Psoas muscle (tissue), 8 donors: Measurements from ENCODE around the gene EXO1. TPM values are rescaled to one million over a fixed set of nuclear protein-coding genes. Genes with fewer than 3 reads are reported as not detected.

Experiments
- ATAC-seq, 4 donors: fragments of 200-7000 bp; cut with Tn5 transposase; one replicate each; pipeline ENCODE4 v1.9.1; 2020; ENCODE audit warnings: moderate library complexity in 3 of 4, mild to moderate bottlenecking in 2 of 4
- DNase-seq, 2 donors: peaks; one replicate each; pipeline ENCODE4 v3.0.0-alpha.2; 2020
- H3K27ac ChIP-seq: fragments of 200-600 bp; one replicate; pipeline ENCODE4 v1.8.0; 2022
- H3K27me3 ChIP-seq, 3 donors: fragments of 200-600 bp in 1 of 3; one replicate each; pipeline versions ENCODE4 v1.6.1 to v1.8.0; 2013 to 2022; ENCODE audit warnings: low read length in 2 of 3, mild to moderate bottlenecking in 2 of 3, moderate library complexity in 1 of 3; ENCODE audit not compliant: insufficient read depth in 3 of 3
- H3K36me3 ChIP-seq, 2 donors: fragments of 200-600 bp in 1 of 2; one replicate each; pipeline versions ENCODE4 v1.6.1 to v1.8.0; 2013 to 2022; ENCODE audit warnings: low read depth in 1 of 2, mild to moderate bottlenecking in 1 of 2, moderate library complexity in 1 of 2; ENCODE audit not compliant: insufficient read depth in 1 of 2
- H3K4me1 ChIP-seq: fragments of 200-600 bp; one replicate; pipeline ENCODE4 v1.8.0; 2022
- H3K4me3 ChIP-seq: fragments of 200-600 bp; one replicate; pipeline ENCODE4 v1.8.0; 2022; ENCODE audit warnings: mild to moderate bottlenecking
- H3K9me3 ChIP-seq: fragments of 200-600 bp; one replicate; pipeline ENCODE4 v1.8.0; 2022
- CTCF ChIP-seq: fragments of 200-600 bp; IDR thresholded peaks from one replicate; pipeline ENCODE4 v1.8.0; 2022; ENCODE audit warnings: antibody characterized with exemption
- WGBS, 3 donors: extraction: QIAGEN DNeasy Blood & Tissue Kit; methylation state at CpG; one replicate each; pipeline versions ENCODE4 v1.1.6 to v1.1.7; 2013; 5-methylcytosine and 5-hydroxymethylcytosine counted together
- intact Hi-C, 2 donors: fragments of 100-400 bp; cut with DNase I; formaldehyde crosslinking; loops; one replicate each; pipeline versions ENCODE4 v1.11.0 to v1.14.2; 2022
- polyA plus RNA-seq, 3 donors: library from polyadenylated mRNA; stranded (reverse); fragments of 200-250 nt; gene quantifications; one replicate each; pipeline ENCODE4 v1.2.3, GENCODE V29; 2013
- total RNA-seq, 4 donors: library from RNA; stranded (reverse); fragmentation: NEBNext Ultra II Directional in 2 of 4; extraction: Animal tissue kit (Norgen Biotek cat#: 25700) in 2 of 4; gene quantifications; one replicate each; pipeline versions ENCODE4 v1.2.1 to v1.2.4, GENCODE V29; 2021 to 2023
- donor health status: healthy with polysubstance abuse.
- donor health status: DM: no; HTN: no; CAD: no; lungs with moderate emphysema.
- donor health status: Bipolar disorder and iron deficiency.
- donor health status: healthy.
- donor health status: DM: yes; HTN: yes; CAD: no.
- donor health status: DM: no; HTN: no; CAD: no.
- donor health status: DM: no; HTN: no; CAD: no.
- donor health status: DM: yes; HTN: yes; CAD: no.

EXO1 gene
- total and polyA plus RNA-seq, 7 donors = 0.06 to 0.32 (median 0.17) TPM; not detected in 4

DNA sequence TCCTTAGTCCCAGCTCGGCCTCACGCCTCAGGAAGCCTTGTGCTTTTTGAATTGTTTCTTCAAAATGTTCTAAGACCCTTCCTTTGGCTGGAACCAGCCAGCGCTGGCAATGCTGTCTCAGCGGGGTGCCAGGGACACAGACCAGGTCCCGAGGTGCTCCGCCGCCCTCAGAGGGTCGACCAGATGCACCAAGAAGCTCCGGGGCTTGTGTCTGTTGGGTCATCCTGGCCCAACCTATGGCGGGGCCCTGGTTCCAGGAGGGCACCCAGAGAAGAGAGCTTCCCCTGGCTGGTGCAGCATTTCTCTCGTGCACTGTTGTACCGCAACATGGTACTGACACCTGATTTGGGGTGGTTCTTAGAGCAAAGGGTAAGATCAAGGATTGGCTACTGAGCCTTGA is 69.5 kb downstream of the EXO1 start:
- intact Hi-C loops = no loop called here
- Histone ChIP-seq H3K27ac (no peak overlapping the region), H3K9me3 (no peaks in the 10 kb centered on the region), H3K36me3 (no peaks in the 10 kb centered on the region), H3K4me1 (no peaks in the 10 kb centered on the region), H3K27me3 (no peaks in the 10 kb centered on the region), H3K4me3 (no peak overlapping the region)
- WGBS, 3 donors = 89 to 93% (median 91%) methylated on average over 12 of the region's 12 CpGs
- no peak for TF ChIP-seq CTCF
- ATAC-seq (no peak), DNase-seq (no peak)

GRCh38 chr1:241918879-241919278 is 70.9 kb downstream of the EXO1 start:
- WGBS, 3 donors = 53 to 61% (median 53%) methylated on average over 5 of the region's 5 CpGs
- Histone ChIP-seq H3K36me3 (no peaks in the 10 kb centered on the region), H3K4me1 (no peaks in the 10 kb centered on the region), H3K27me3 (no peaks in the 10 kb centered on the region), H3K4me3 (no peak overlapping the region), H3K27ac (no peak overlapping the region), H3K9me3 (no peaks in the 10 kb centered on the region)
- ATAC-seq = peak in 3 of 4 donors; percentile 45 to 73 (median 52)
- intact Hi-C loops = no loop called here
- DNase-seq = peak; percentile 55 to 60
- no peak for TF ChIP-seq CTCF

GRCh38 chr1:241924080-241924808 is 76.2 kb downstream of the EXO1 start:
- TF ChIP-seq CTCF = no peak
- no peaks in the 10 kb centered on the region for H3K9me3 ChIP-seq
- no peaks in the 10 kb centered on the region for H3K36me3 ChIP-seq
- no peak overlapping the region for H3K27ac ChIP-seq
- 82 to 94% (median 89%) methylated on average over 10 of the region's 10 CpGs for WGBS, 3 donors
- no peak for ATAC-seq
- H3K27me3 ChIP-seq = no peaks in the 10 kb centered on the region
- H3K4me3 ChIP-seq = no peak overlapping the region
- intact Hi-C loops = no loop called here
- no peak for DNase-seq
- H3K4me1 ChIP-seq = no peaks in the 10 kb centered on the region

DNA sequence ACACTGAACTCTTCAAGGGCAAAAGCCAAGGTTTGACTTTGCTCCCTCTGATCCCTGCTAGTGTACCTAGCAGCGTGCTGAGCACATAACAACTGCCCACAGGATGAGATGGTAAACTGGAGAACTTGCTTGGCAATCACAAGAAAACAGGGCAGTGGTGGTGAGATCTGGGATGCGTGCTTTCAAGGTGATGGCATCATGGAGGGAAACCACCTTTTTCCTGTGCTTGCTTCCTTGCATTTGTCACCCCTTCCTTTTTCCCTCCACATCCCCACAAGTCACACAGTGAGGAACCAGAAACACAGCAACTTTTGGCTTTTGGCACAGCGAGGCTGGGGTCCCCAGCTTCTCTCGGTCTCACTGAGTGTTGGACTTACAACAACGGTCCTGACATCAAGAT is 78.1 kb downstream of the EXO1 start:
- WGBS, 3 donors = 67 to 80% (median 74%) methylated on average over 5 of the region's 5 CpGs
- ATAC-seq = no peak
- no peak for TF ChIP-seq CTCF
- no peaks in the 10 kb centered on the region for H3K36me3 ChIP-seq
- no peaks in the 10 kb centered on the region for H3K4me1 ChIP-seq
- H3K9me3 ChIP-seq = no peaks in the 10 kb centered on the region
- intact Hi-C loops = no loop called here
- no peaks in the 10 kb centered on the region for H3K27me3 ChIP-seq
- no peak for DNase-seq
- H3K4me3 ChIP-seq = no peak overlapping the region
- H3K27ac ChIP-seq = no peak overlapping the region

DNA sequence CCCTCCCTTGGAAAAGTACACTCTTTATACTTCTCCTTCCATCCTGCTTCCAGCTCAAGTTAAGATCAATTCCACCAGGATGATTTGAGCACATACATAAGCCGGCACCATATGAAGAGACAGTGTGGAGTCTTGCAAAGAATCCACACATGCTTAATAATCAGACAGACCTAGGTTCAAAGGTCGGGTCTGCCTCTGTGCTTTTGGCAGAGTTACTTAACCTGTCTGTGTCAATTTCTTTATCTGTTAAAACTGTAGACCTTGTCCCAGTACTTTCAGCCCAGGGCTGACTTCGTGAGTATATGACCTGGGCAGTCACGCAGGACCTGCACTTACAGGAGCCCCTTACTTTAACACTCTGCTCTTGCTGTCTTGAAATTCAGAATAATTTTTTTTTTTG is 79.3 kb downstream of the EXO1 start:
- no peak for TF ChIP-seq CTCF
- intact Hi-C loops = no loop called here
- H3K4me1 ChIP-seq = no peaks in the 10 kb centered on the region
- no peak overlapping the region for H3K27ac ChIP-seq
- H3K4me3 ChIP-seq = no peak overlapping the region
- ATAC-seq (no peak), DNase-seq (no peak)
- H3K9me3 ChIP-seq = no peaks in the 10 kb centered on the region
- H3K27me3 ChIP-seq = no peaks in the 10 kb centered on the region
- H3K36me3 ChIP-seq = no peaks in the 10 kb centered on the region
- WGBS, 3 donors = 67 to 97% (median 81%) methylated on average over 4 of the region's 4 CpGs
